SK-N-SH (cell line): ENCODE data around the gene RASIP1.

ENCODE experiments used
- CHD2 ChIP-seq: fragments of 150-350 bp; IDR thresholded peaks from 2 replicates; pipeline ENCODE4 v1.6.1; 2018; ENCODE audit warnings: low read length; ENCODE audit not compliant: partially characterized antibody
- CTCF ChIP-seq: fragments of 200-600 bp; sonication (generic); IDR thresholded peaks from 2 replicates; pipeline ENCODE4 v1.6.1; 2017; ENCODE audit warnings: antibody characterized with exemption, mild to moderate bottlenecking, moderate library complexity
- ELF1 ChIP-seq: IDR thresholded peaks from 2 replicates; pipeline ENCODE4 v1.4.0; 2012
- MAX ChIP-seq: IDR thresholded peaks from 2 replicates; pipeline ENCODE4 v1.4.0; 2012; ENCODE audit warnings: low read depth
- NFIC ChIP-seq: IDR thresholded peaks from 2 replicates; pipeline ENCODE4 v1.4.0; 2012; ENCODE audit warnings: borderline replicate concordance
- RFX5 ChIP-seq: IDR thresholded peaks from 2 replicates; pipeline ENCODE4 v1.6.1; 2012; ENCODE audit warnings: mild to moderate bottlenecking, improper control_type of control experiment, low read length
- SMC3 ChIP-seq: IDR thresholded peaks from 2 replicates; pipeline ENCODE4 v1.6.1; 2012; ENCODE audit warnings: low read depth, low read length, improper control_type of control experiment

GRCh38 chr19:48674216-48674809 is 66.1 kb downstream of the RASIP1 start:
- no peak for TF ChIP-seq RFX5
- TF ChIP-seq CHD2: no peak
- TF ChIP-seq CTCF: no peak
- TF ChIP-seq NFIC: no peak
- TF ChIP-seq SMC3: no peak
- no peak for TF ChIP-seq MAX
- no peak for TF ChIP-seq ELF1
